ENCODE measurements around the gene PIP5K1B.

The PIP5K1B gene

DNA sequence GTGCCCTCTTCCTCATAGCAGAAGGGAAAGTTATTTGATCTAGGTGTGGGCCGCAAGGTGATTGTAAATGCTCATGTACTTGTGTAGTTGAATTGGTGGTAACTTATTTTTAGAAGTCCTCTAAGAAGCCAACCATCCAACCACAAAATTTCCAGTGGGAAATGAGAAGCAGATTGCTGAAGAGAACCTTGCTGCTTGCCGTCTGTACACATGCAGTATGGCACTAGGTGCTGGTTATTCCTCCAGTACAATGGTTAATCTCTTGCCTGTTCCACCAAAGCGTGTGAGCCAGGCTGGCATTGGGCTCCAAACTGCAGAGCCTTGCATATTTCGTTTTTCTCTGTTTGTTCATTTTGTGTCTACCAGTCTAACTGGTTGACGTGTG is 28.0 kb downstream of the PIP5K1B start:
- TF ChIP-seq, protein P1, sequence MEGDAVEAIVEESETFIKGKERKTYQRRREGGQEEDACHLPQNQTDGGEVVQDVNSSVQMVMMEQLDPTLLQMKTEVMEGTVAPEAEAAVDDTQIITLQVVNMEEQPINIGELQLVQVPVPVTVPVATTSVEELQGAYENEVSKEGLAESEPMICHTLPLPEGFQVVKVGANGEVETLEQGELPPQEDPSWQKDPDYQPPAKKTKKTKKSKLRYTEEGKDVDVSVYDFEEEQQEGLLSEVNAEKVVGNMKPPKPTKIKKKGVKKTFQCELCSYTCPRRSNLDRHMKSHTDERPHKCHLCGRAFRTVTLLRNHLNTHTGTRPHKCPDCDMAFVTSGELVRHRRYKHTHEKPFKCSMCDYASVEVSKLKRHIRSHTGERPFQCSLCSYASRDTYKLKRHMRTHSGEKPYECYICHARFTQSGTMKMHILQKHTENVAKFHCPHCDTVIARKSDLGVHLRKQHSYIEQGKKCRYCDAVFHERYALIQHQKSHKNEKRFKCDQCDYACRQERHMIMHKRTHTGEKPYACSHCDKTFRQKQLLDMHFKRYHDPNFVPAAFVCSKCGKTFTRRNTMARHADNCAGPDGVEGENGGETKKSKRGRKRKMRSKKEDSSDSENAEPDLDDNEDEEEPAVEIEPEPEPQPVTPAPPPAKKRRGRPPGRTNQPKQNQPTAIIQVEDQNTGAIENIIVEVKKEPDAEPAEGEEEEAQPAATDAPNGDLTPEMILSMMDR (IDR thresholded peaks at IDR 0.05; ENCODE audit: extremely low read depth, missing control alignments): no peak
- DNase-seq (ENCODE audit: low spot score): no peak

- TF ChIP-seq, protein P1 (IDR thresholded peaks at IDR 0.05; ENCODE audit: extremely low read depth, missing control alignments): no peak
- DNase-seq (ENCODE audit: low spot score): no peak
Observed at GRCh38 chr9:68738358-68738757, 33.3 kb downstream of the PIP5K1B start.

GRCh38 chr9:68739621-68740174 is 34.7 kb downstream of the PIP5K1B start:
- DNase-seq (ENCODE audit: low spot score): no peak
- TF ChIP-seq, protein P1 (IDR thresholded peaks at IDR 0.05; ENCODE audit: extremely low read depth, missing control alignments): no peak

DNA sequence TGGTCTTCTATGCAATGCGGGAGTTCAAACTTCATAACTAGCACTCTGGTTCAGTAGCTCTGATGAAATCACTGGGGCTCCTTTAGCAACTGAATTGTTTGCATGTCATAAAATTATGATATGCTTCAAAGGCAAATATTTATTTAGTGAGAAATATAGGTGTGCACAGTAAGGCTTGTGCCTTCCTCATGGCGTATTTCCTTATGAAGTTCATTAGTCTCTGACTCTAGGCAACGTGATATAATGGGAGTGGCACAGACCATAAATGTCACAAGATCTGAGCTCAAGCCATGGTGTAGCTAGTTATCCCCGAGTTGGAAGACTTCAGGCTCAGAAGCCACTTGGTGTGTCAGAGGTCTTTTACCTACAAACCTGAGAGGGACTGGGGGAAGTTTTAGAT is 35.5 kb downstream of the PIP5K1B start:
- no peak for DNase-seq (ENCODE audit: low spot score)
- TF ChIP-seq, protein P1 (IDR thresholded peaks at IDR 0.05; ENCODE audit: extremely low read depth, missing control alignments): no peak

GRCh38 chr9:68741234-68741633 is 36.2 kb downstream of the PIP5K1B start:
- no peak for DNase-seq (ENCODE audit: low spot score)
- TF ChIP-seq, protein P1 (IDR thresholded peaks at IDR 0.05; ENCODE audit: extremely low read depth, missing control alignments): no peak

GRCh38 chr9:68741704-68742332 is 36.8 kb downstream of the PIP5K1B start:
- TF ChIP-seq, protein P1 (IDR thresholded peaks at IDR 0.05; ENCODE audit: extremely low read depth, missing control alignments): no peak
- DNase-seq (ENCODE audit: low spot score): no peak

- DNase-seq (ENCODE audit: low spot score): no peak
- TF ChIP-seq, protein P1 (IDR thresholded peaks at IDR 0.05; ENCODE audit: extremely low read depth, missing control alignments): no peak
Observed at GRCh38 chr9:68742333-68742730, 37.3 kb downstream of the PIP5K1B start.
